ENCODE measurements around the gene MVB12B. TPM values are rescaled to one million over a fixed set of nuclear protein-coding genes. Genes with fewer than 3 reads are reported as not detected.

MVB12B gene
- total RNA-seq, 1 experiment from 2014 or later = 5.8 TPM

DNA sequence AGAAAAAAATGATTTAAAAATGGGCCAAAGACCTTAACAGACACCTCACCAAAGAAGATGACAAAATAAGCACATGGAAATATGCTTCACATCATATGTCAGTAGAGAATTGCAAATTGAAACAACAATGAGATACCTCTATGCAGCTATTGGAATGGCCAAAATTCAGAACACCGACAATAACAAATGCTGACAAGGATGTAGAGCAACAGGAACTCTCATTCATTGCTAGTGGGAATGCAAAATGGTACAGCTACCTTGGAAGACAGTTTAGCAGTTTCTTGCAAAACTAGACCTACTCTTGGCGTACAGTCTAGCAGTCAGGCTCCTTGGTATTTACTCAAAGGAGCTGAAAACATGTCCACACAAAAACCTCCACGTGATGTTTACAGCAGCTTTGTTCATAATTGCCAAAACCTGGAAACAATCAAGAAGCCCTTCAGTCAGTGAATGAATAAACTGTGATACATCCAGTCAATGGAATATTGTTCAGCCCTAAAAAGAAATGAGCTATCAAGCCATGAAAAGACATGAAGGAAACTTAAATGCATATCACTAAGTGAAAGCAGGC lies 10.5 kb upstream of the MVB12B start:
- peaks cover 19% of the 10 kb centered on the region in 2 experiments for H3K4me1 Mint-ChIP-seq
- Histone ChIP-seq H3K14ac (ENCODE audit: insufficient read depth, low read length) (no peak overlapping the region), H3K27me3 (ENCODE audit: insufficient read depth, low read length) (no peaks in the 10 kb centered on the region), H2AFZ (ENCODE audit: low read length) (no peak overlapping the region), H3K23ac (ENCODE audit: insufficient read length, low read depth, low read length) (no peak overlapping the region), H4K20me1 (ENCODE audit: control insufficient read depth, insufficient read depth, insufficient read length) (no peaks in the 10 kb centered on the region), H2AK5ac (ENCODE audit: insufficient read length, low read length) (no peak overlapping the region), H3K79me1 (ENCODE audit: insufficient read depth, low read depth, low read length, poor library complexity, severe bottlenecking) (no peaks in the 10 kb centered on the region), H3K18ac (ENCODE audit: insufficient read length, low read depth, low read length) (no peak overlapping the region), H3K23me2 (ENCODE audit: insufficient read length, low read depth, low read length, poor library complexity, severe bottlenecking) (no peaks in the 10 kb centered on the region), H4K5ac (ENCODE audit: insufficient read length, low read depth, low read length) (no peak overlapping the region), H2BK15ac (ENCODE audit: low read depth, low read length) (no peak overlapping the region), H2BK12ac (ENCODE audit: insufficient read length, low read depth, low read length) (no peak overlapping the region), H2BK20ac (ENCODE audit: low read depth, low read length, poor library complexity, severe bottlenecking) (no peak overlapping the region), H3K79me2 (ENCODE audit: insufficient read depth, low read length) (no peaks in the 10 kb centered on the region), H3K9ac (ENCODE audit: extremely low read depth, insufficient read length, low read length) (no peak overlapping the region), H2BK120ac (ENCODE audit: low read depth, low read length, poor library complexity, severe bottlenecking) (no peak overlapping the region), H3K4me2 (ENCODE audit: insufficient read depth, insufficient read length, low read length) (no peak overlapping the region), H3K56ac (ENCODE audit: insufficient read length, low read depth, low read length) (no peak overlapping the region), H3K4ac (ENCODE audit: low read depth, low read length) (no peak overlapping the region), H2BK5ac (ENCODE audit: insufficient read length, low read length) (no peak overlapping the region), H3K4me1 (ENCODE audit: insufficient read depth, low read length) (no peaks in the 10 kb centered on the region), H3K9me3 (ENCODE audit: control insufficient read depth, low read depth, low read length) (no peaks in the 10 kb centered on the region), H3T11ph (ENCODE audit: low read length) (no peak overlapping the region), H4K8ac (replicated peaks; ENCODE audit: insufficient read length, low read depth, low read length) (no peak overlapping the region), H3K27ac (ENCODE audit: insufficient read length, low read depth, low read length) (no peak overlapping the region), H4K91ac (ENCODE audit: insufficient read length, low read depth, low read length) (no peak overlapping the region)
- TF ChIP-seq, protein P1, sequence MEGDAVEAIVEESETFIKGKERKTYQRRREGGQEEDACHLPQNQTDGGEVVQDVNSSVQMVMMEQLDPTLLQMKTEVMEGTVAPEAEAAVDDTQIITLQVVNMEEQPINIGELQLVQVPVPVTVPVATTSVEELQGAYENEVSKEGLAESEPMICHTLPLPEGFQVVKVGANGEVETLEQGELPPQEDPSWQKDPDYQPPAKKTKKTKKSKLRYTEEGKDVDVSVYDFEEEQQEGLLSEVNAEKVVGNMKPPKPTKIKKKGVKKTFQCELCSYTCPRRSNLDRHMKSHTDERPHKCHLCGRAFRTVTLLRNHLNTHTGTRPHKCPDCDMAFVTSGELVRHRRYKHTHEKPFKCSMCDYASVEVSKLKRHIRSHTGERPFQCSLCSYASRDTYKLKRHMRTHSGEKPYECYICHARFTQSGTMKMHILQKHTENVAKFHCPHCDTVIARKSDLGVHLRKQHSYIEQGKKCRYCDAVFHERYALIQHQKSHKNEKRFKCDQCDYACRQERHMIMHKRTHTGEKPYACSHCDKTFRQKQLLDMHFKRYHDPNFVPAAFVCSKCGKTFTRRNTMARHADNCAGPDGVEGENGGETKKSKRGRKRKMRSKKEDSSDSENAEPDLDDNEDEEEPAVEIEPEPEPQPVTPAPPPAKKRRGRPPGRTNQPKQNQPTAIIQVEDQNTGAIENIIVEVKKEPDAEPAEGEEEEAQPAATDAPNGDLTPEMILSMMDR (conservative IDR thresholded peaks at IDR 0.05) = no peak
- DNase-seq = no peak
- no peak overlapping the region for H3K4me3 Mint-ChIP-seq
- WGBS (ENCODE audit: extremely low coverage, insufficient read length, low lambda C conversion rate) = no CpG with 5 or more reads among the region's 3 CpGs
- H3K27me3 Mint-ChIP-seq (ENCODE audit: low read depth) = peaks cover 8% of the 10 kb centered on the region
- no peaks in the 10 kb centered on the region; a peak in 1 of 7 replicates for H3K36me3 Mint-ChIP-seq (ENCODE audit: insufficient read depth in 1 of 3, low read depth in 3 of 3)
- no peaks in the 10 kb centered on the region for H3K9me3 Mint-ChIP-seq
- H3K27ac Mint-ChIP-seq = no peak overlapping the region
